MCF 10A (cell line): Measurements from ENCODE around the gene SMTNL2. TPM values are rescaled to one million over a fixed set of nuclear protein-coding genes. Genes with fewer than 3 reads are reported as not detected.
"Not testable (repeated sequence)": the region's sequence is repeated elsewhere in the genome, so short reads cannot be mapped to it uniquely, and the experiment has no call there.

Source experiments
- BruUV-seq: library from RNA; stranded (reverse); fragments of 400-500 nt; replicated peaks from 2 replicates; lab custom pipeline; 2021; lab: Mats Ljungman, UMichigan
- CTCF ChIA-PET: fragments of 300-600 bp; sonication (Branson Sonifier 250); formaldehyde crosslinking; extraction: SDS; loops from one replicate; lab custom pipeline; 2021; ENCODE audit warnings: antibody characterized with exemption, inconsistent platforms; lab: Yijun Ruan, JAX
- POLR2A ChIA-PET: fragments of 300-600, 350-650 bp; sonication (Branson Sonifier 250); formaldehyde crosslinking; extraction: SDS; loops from one replicate; lab custom pipeline; 2020; ENCODE audit warnings: antibody characterized with exemption, inconsistent platforms; lab: Yijun Ruan, JAX
- DNase-seq: peaks from one replicate; pipeline ENCODE4 v3.0.0-alpha.2; 2018; ENCODE audit not compliant: unreplicated experiment
- H3K27ac Mint-ChIP-seq: one replicate; pipeline ENCODE4 v1.8.0; 2022; ENCODE audit warnings: mild to moderate bottlenecking, low read depth, mixed read lengths; ENCODE audit not compliant: unreplicated experiment
- H3K27me3 Mint-ChIP-seq: one replicate; pipeline ENCODE4 v1.8.0; 2022; ENCODE audit warnings: mixed read lengths; ENCODE audit not compliant: insufficient read depth, unreplicated experiment
- H3K36me3 Mint-ChIP-seq: one replicate; pipeline ENCODE4 v1.8.0; 2022; ENCODE audit warnings: mild to moderate bottlenecking, moderate library complexity, mixed read lengths; ENCODE audit not compliant: insufficient read depth, unreplicated experiment
- H3K4me1 Mint-ChIP-seq: one replicate; pipeline ENCODE4 v1.8.0; 2022; ENCODE audit warnings: mixed read lengths; ENCODE audit not compliant: insufficient read depth, unreplicated experiment
- H3K4me3 Mint-ChIP-seq: one replicate; pipeline ENCODE4 v1.8.0; 2022; ENCODE audit warnings: mild to moderate bottlenecking, moderate library complexity, mixed read lengths; ENCODE audit not compliant: unreplicated experiment
- H3K9me3 Mint-ChIP-seq: one replicate; pipeline ENCODE4 v1.8.0; 2022; ENCODE audit warnings: mixed read lengths; ENCODE audit not compliant: unreplicated experiment
- CTCF ChIP-seq: fragments of 200-600 bp; IDR thresholded peaks from one replicate; pipeline ENCODE4 v1.8.0; 2022; ENCODE audit warnings: antibody characterized with exemption, mild to moderate bottlenecking; ENCODE audit not compliant: unreplicated experiment
- intact Hi-C: fragments of 100-400 bp; cut with micrococcal nuclease; formaldehyde crosslinking; loops from 2 replicates; pipeline ENCODE4 v1.14.1; 2022
- total RNA-seq: library from RNA; stranded (reverse); gene quantifications from 2 replicates; pipeline ENCODE4 v1.2.3, GENCODE V29; 2022

SMTNL2 gene
- total RNA-seq, 1 experiment from 2014 or later: not detected

- no peaks in the 10 kb centered on the region for H3K4me1 Mint-ChIP-seq
- no peak overlapping the region for H3K27ac Mint-ChIP-seq
- TF ChIP-seq CTCF: no peak
- CTCF ChIA-PET: interaction anchor here (1.0 to 1.9 kb wide), 2 partner anchors 15 to 78 kb away, joined by 3 to 5 read pairs; no protein-coding TSS in a partner anchor
- H3K4me3 Mint-ChIP-seq: no peak overlapping the region
- POLR2A ChIA-PET: interaction anchor here (0.6 to 1.2 kb wide), 2 partner anchors 33 to 270 kb away, joined by 3 to 4 read pairs; no protein-coding TSS in a partner anchor
- no peaks in the 10 kb centered on the region for H3K36me3 Mint-ChIP-seq
- H3K27me3 Mint-ChIP-seq: peaks cover 67% of the 10 kb centered on the region
- no peaks in the 10 kb centered on the region for H3K9me3 Mint-ChIP-seq
- BruUV-seq: no TSS peak
- intact Hi-C loops: no loop called here
- DNase-seq: no peak
These were observed 61.3 kb downstream of the SMTNL2 start for GRCh38 chr17:4645642-4646041.

- intact Hi-C loops: no loop called here
- no peak overlapping the region for H3K27ac Mint-ChIP-seq
- BruUV-seq: no TSS peak
- H3K36me3 Mint-ChIP-seq: no peaks in the 10 kb centered on the region
- no peaks in the 10 kb centered on the region for H3K9me3 Mint-ChIP-seq
- ChIA-PET POLR2A (no interaction called here), CTCF (interaction anchor here (1.6 kb wide), 1 partner anchor 82 kb away, joined by 6 read pairs; no protein-coding TSS in a partner anchor)
- H3K27me3 Mint-ChIP-seq: peaks cover 36% of the 10 kb centered on the region
- no peak for TF ChIP-seq CTCF
- DNase-seq: peak; percentile 11
- H3K4me3 Mint-ChIP-seq: no peak overlapping the region
- H3K4me1 Mint-ChIP-seq: no peaks in the 10 kb centered on the region
These were observed 64.4 kb downstream of the SMTNL2 start for GRCh38 chr17:4648741-4649140.

GRCh38 chr17:4652997-4653396, 68.7 kb downstream of the SMTNL2 start:
- no peak for TF ChIP-seq CTCF
- no peaks in the 10 kb centered on the region for H3K4me1 Mint-ChIP-seq
- H3K36me3 Mint-ChIP-seq: no peaks in the 10 kb centered on the region
- H3K4me3 Mint-ChIP-seq: no peak overlapping the region
- H3K27me3 Mint-ChIP-seq: peaks cover 9% of the 10 kb centered on the region
- ChIA-PET POLR2A (no interaction called here), CTCF (no interaction called here)
- H3K27ac Mint-ChIP-seq: no peak overlapping the region
- no peak for DNase-seq
- intact Hi-C loops: no loop called here
- no peaks in the 10 kb centered on the region for H3K9me3 Mint-ChIP-seq
- no TSS peak for BruUV-seq

- H3K27ac Mint-ChIP-seq, DNase-seq, intact Hi-C loops, H3K36me3 Mint-ChIP-seq, H3K4me1 Mint-ChIP-seq, H3K27me3 Mint-ChIP-seq, H3K4me3 Mint-ChIP-seq, H3K9me3 Mint-ChIP-seq, BruUV-seq: not testable (repeated sequence)
- POLR2A ChIA-PET: interaction anchor here (1.0 kb wide), 1 partner anchor 8 kb away, joined by 3 read pairs; no protein-coding TSS in a partner anchor
- CTCF ChIA-PET: interaction anchor here (0.6 kb wide), 1 partner anchor 13 kb away, joined by 3 read pairs; no protein-coding TSS in a partner anchor
These were observed 71.6 kb downstream of the SMTNL2 start for GRCh38 chr17:4655933-4656332.
